ENCODE measurements around the gene NAT9.

- TF ChIP-seq POLR2A (IDR thresholded peaks at IDR 0.05; ENCODE audit: low read depth, low read length) (no peak), CTCF (IDR thresholded peaks at IDR 0.05; ENCODE audit: extremely low read depth in 1 of 2, insufficient read depth in 1 of 2, low read depth in 1 of 2, low read length in 2 of 2) (no peak), EZH2 (IDR thresholded peaks at IDR 0.05; ENCODE audit: borderline replicate concordance, low read depth, low read length, severe bottlenecking) (no peak), POLR2AphosphoS5 (IDR thresholded peaks at IDR 0.05; ENCODE audit: insufficient read depth, low read depth, low read length) (no peak), MYC (IDR thresholded peaks at IDR 0.05; ENCODE audit: low read depth, low read length) (no peak)
These were observed 16.5 kb upstream of the NAT9 start for GRCh38 chr17:74792586-74793105.

All from endothelial cell of umbilical vein (primary cell).